Islet of Langerhans (tissue), 1 donor: ENCODE measurements around the gene ING5.

ENCODE experiments used
- FAIRE-seq: peaks from one replicate; lab custom pipeline; 2011; peaks lifted over from hg19 to GRCh38; lab: Jason Lieb, UNC

The ING5 gene

DNA sequence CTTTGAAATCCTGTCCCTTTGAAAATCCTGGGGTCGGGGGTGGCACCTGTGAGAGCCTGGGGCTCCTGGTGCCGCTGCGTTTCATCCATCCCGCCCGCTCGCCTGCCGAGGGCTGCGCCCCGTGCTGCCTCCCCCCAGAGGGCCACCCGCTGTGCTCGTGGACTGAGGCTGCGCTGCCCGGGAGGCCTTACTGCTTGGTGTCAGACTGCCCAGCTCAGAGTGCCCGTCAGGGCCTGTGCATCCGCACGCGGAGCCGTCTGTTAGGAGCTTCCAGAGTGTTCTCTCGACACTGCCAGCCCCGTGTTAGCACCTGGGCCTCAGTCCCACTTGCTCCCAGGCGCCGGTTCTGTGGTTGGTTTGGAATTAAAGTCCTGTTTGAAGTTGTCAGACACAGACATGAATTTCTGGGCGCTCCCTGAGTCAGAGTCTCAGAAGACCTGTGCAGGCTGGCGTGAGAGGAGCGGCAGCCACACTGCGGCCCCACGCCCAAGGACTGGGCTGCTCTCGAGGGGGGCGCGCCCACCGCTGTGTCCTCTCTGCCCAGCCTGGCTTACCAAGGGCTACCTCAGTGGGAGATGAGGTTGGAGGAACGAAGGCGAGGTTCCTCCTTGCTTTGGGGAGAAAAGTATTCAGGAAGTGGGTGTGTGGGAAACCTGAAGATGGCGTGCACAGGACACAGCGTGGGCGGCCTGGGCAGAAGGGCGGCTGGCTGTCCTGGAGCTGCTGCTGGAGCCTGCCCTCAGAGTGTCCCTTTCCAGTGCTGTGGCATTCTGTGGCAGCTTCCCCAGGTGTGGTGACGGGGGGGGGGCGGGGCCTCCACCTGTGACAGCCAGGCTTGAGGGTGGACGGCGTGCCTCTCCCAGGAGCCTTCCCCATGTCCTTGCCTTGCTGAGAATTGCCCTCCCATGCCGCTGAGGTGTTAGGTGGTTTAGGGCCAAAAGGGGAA is 29.3 kb upstream of the ING5 start:
- FAIRE-seq, result no peak

DNA sequence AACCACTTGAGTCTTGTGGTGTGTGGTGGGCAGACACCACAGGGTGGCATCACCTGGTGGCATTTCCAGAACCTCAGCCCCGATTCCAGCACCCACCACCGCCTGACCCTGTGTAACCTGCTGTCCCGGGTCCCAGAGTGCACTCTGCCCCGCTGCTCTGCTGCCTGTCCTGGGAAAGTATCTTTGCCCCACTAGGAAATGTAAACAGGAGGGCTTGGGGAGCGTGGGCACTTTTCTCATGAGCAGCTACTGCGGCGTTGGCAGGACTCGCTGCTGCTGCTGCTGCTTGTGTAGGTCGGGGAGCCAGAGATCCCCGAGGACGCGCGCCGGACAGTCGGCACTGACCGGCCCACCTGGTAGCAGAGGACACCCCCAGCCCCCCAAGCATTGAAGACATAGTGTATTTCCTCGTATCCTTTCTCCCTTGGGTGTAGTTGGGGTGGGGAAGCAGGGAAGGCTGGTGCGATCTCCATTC is 28.6 kb upstream of the ING5 start:
- no peak for FAIRE-seq

DNA sequence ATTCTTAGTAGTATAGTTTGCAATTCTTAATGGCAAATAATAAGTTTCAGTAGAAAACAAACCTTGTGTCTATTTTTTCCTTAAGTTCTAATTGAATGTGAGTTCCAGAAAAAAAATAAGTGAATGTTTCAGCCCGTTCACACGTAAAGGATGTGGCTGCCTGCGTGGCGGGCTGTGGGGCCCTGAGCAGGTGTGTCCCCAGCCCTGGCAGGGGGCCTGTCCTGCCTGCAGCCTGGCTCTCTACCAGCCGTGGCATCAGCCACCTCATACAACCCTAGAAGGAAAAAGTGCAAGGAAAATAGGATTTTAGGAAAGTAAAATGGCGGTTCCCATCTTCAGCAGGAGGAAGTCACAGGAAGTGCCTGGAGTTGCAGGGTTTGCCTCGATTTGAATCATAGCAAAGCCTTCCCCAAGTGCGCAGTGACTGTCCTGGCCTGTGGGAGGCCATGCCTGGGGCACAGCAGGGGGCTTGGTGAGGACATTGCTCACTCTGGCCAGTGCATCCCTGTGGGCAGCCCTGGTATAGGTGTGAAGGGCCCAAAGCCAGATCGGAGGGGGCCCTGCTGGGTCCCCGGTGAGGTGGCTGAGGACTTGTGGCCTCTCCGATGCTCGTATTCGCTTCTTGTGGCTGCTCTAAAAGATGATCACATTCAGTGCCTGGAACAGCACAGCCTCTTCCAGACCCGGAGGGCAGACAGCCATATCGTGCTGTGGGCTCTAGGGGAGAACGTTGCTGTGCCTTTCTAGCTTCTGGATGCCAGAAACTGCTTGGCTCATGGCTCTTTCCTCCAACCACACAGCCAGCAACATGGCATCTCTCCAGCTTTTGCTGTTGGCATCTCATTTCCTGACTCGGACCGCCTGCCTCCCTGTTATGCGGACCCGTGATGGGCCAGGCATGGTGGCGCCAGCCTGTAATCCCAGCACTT is 27.8 kb upstream of the ING5 start:
- no peak for FAIRE-seq

DNA sequence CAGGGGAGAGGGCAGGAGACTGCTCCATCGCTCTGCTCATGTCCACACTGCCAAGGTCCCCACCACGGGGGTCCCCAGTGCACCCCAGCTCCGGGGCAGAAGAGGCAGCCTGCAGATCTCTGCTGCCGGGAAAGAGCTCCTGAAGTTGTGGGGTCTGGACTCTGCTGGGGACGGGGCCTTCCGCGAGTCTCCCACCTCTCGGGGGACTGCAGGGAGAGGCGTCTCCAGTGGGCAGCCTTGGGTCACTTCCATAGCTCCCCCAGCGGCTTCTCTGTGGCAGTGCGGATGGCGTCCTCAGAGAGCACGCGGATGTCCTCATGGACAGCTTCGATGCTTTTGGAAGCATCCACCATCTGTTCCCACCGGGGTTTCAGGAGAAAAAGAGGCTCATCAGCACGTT is 26.0 kb upstream of the ING5 start:
- FAIRE-seq, result no peak

DNA sequence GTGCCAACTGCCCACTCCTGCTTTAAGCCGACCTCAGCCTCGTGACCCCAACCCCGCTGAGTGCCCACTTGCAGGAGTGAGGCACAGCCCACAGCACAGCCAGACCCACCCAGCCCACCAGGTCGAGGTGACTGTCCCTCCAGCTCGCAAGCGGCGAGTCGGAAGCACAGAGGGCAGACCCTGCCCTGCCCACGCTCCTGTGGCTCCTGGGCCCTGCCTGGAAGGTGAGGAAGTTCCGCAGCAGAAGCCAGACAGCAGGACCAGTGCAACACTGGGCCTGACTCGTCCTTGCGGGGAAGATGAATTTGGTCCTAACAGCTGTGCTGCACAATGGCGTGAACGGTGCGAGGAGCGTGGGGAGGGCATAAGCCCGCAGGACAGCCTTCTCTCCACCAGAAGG is 25.2 kb upstream of the ING5 start:
- FAIRE-seq, result no peak

DNA sequence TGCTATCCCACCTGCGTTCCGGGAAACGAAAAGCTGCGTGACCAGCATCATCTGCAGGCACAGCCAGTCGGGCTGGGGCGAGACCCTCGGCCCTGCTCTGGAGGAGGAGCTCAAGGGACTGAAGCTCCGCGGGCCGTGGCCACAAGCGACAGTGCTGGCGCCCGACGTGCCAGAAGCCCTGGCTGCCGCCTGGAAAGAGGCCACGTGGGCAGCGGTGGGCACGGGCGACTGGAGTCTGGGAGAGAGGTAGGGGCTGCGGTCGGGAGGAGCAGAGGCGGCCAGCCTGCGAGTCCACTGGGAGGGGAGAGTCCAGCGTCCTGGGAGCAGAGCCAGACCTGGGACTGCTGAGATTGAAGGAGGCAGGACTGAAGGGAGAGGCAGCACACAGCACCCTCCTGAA is 24.4 kb upstream of the ING5 start:
- no peak for FAIRE-seq

DNA sequence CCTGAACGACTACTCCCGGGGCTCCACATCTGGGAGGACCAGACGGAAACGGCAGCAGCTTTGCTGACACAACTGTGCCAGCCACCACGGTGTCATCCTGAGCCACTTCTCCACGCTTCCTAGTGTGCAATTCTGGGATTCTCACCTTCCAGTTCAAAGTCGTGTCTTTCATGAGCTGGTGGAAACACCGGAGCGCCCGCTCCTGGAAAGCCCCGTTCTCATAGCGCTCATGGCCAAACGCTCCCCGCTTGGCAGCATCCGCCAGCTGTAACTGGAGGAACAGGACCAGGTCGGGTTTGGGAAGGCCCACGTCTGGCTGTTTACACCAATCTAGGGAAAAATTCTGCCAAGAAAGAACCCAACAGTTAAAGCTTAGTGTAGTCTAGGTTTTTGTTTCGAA is 23.5 kb upstream of the ING5 start:
- FAIRE-seq, result no peak

DNA sequence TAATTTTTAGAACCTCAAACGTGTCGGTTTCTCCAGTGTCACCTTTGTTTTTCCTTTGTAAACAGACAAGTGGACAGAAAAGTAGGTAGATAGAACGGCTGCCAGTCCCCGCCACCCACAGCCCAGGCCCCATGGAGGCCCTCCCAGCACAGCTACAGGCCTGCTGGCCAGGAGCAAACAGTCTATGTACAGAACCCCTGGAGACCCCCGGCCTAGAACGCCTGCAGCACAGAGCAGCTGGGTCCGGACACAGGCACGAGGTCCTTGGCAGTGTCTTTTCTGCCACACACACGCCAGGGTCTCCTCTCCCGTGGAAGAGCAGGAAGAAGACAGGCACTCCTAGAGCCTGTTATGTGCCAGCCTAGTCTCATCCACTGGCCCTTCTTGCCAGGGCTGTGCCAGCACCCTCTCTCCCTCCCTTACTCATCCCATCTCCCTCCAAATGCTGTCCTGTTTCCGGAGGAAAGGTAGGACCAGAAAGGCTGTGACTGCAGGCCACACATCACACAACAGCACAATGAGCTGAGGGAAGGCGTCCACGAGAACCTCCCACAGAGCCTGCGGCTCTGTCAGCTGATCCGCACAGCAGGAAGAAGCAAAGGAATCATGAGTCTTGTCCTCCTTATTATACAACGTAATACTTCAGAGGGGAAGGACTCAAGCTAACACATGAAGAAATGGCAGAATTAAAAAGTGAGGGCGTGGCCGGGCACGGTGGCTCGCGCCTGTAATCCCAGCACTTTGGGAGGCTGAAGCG is 22.9 kb upstream of the ING5 start:
- FAIRE-seq, result no peak

DNA sequence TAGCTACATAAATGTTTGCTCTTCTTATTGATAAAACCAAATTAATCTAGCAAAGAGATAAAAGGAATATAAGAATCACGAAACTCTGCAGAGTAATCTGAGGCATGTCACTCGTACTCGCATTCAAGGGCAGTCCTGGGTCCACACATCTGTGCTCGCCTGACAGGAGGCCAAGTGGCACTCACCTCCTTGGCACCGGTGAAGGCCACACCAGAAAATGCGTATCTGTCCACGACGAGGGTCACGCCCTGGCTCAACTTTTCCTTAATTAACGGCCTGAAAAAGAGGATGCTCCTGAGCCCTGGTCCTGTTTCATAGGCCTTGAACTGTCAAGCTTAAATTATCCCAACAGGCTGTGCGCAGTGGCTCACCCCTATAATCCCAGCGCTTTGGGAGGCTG is 21.8 kb upstream of the ING5 start:
- FAIRE-seq, result no peak

DNA sequence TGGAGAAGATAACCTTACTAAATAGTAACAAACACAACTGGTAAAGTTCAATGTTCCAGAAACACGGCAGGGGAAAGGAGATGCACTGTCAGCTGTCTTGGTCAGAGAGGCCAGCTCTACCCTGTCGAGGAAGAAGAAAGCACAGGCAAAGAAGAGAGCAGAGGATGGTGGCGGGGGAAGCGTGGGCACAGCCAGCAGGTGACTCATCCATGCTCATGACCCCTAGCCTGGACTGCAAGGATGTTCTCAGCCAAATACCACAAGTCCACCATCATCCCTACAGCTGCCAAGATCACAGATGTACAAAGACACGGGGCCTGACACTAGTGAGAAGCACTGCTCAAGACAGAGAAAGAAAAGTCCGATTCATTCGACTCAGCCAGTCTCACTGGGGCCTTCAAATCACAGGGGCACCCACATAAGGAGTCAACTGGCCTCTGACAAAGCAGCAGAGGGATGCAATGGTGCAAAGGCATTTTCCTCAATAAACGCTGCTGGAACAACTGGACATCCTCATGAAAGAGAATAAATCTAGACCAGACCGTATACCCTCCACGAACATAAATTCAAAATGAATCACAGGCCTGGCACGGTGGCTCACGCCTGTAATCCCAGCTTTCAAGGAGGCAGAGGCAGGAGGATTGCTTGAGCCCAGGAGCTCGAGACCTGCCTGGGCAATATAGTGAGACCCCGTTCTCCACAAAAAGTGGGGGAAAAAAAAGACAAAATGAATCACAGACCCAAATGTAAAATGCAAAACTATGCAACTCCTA is 20.8 kb upstream of the ING5 start:
- no peak for FAIRE-seq

DNA sequence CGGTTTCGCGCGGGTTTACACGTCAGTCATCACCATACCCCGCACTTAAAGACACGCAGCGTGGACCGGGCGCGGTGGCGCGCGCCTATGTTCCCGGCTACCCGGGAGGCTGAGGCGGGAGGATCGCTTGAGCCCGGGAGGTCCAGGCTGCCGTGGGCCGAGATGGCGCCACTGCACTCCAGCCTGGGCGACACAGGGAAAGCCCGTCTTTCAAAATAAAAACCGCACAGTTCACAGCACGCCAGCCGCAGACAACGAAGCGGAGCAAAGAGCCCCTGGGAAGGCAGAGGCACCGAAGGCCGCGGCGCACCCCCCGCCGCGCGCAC is 15.6 kb upstream of the ING5 start:
- no peak for FAIRE-seq

DNA sequence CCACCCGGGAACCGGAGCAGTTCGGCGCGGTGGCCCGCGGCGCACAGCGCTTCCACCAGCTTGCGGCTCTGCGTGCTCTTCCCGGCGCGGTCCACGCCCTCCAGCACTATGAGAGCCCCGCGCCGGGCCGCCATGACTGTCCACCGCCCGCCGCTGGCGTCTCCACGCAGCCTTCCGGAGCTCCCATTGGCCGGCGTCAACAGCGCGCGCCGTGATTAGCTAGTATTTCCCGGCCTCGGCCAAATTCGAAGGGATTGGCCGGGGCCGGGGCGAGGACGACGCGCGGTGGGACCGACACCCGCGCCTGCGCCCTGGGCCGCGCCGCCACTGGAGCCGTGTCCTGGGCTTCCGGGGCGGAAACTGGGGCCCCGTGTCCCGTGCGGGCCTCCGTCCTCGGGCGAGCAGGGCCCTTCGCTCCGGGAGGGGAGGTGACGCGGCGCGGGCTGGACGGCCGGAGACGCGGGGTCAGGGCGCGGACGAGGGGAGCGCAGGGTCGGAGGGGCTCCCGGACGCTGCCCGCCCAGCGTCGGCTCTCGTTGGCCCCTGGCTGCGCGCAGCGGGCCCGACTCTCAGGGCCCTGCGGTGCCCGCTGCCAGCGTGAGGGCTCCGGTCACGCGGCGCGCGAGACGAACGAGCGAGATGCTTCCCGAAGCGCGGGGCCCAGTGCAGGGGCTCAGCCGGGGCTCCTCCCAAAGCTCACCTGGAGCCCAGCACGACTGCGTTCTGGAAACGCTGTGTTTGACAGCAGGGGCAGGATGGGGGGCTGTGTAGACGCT is 15.0 kb upstream of the ING5 start, which contains the start of gene DTYMK:
TSS of gene DTYMK (minus strand) at position 166 of the 776 bp plus-strand sequence. CDS start at position 134, 32 bp downstream.
- no peak for FAIRE-seq

DNA sequence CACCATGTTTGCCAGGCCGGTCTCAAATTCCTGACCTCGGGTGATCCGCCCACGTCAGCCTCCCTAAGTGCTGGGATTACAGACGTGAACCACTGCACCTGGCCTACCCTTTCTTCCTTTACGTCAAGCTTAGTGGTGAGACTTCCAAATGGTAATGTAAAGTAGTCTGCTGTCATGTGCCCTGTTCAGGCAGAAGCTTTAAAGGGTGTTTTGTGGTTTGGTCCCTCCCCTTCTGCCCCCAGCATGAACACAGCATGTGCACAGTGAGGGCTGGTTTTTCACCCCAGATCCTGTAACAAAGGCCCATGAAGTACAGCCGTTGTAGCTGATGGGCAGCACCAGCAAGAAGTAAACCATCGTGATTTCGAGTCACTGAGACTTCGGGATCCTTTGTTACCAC is 12.5 kb upstream of the ING5 start:
- no peak for FAIRE-seq

DNA sequence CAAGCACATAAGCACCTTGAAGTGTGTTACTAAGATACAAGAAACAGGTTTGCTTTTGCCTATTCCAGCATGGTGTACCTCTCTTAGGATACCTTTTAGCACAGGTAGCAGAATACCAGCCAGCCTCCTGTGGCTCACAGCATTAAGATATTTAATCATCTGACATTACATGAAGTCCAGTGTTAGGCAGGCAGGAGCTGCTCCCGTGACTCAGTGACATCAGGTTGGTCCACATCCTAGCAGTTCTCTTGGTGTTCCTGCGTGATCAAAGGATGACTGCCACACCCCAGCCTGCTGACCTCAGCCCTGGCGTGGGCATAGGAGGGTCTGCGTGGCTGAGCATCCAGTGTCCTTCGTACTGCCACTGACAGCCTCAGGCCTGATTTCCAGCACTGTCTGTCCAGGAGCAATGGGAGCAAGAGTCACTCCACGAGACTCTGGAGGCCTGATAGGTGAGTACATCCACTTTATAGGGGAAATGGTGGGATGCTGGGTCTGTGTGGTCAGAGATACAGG is 11.6 kb upstream of the ING5 start:
- no peak for FAIRE-seq

DNA sequence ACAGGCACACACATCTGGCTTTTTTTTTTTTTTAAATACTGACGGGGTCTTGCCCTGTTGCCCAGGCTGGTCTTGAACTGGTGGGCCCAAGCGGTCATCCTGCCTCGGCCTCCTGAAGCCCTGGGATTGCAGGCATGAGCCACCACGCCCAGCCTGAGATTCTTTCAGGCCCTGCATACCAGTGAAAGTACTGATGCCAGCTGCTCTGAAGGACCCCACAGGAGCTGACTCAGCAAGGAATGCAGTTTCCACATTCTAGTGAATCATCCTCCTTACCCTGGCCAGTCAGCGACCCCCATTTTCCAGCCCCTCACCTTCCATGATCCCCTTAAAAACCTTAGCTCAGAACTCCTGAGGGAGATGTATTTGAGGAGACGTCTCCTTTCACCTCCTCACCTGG is 9.4 kb upstream of the ING5 start:
- no peak for FAIRE-seq

DNA sequence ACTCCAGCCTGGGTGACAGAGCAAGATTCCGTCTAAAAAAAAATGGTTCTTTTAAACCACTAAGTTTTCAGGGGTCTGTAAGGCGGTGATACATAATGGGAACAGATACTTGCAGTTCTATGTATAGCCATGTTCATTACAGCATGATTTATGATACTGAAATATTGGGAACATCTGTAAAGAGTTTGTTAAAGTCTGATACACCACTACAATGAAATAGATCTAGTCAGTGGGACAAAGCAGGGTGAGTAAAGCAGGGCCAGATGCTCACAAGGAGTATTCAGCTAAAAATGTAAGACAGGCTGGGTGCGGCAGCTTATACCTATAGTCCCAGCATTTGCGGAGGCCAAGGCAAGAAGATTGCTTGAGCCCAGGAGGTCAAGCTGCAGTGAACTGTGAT is 6.2 kb upstream of the ING5 start:
- FAIRE-seq, result no peak

DNA sequence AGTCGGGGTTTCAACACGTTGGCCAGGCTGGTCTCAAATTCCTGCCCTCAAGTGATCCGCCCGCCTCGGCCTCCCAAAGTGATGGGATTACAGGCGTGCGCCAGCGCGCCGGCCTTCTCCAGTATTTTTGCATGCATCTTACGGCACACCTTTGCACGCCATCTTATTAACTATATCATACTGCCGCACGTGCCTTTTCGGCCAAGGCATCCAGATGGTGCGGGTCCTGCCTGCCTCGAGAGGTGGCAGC is 765 bp upstream of the ING5 start:
- FAIRE-seq, result no peak

DNA sequence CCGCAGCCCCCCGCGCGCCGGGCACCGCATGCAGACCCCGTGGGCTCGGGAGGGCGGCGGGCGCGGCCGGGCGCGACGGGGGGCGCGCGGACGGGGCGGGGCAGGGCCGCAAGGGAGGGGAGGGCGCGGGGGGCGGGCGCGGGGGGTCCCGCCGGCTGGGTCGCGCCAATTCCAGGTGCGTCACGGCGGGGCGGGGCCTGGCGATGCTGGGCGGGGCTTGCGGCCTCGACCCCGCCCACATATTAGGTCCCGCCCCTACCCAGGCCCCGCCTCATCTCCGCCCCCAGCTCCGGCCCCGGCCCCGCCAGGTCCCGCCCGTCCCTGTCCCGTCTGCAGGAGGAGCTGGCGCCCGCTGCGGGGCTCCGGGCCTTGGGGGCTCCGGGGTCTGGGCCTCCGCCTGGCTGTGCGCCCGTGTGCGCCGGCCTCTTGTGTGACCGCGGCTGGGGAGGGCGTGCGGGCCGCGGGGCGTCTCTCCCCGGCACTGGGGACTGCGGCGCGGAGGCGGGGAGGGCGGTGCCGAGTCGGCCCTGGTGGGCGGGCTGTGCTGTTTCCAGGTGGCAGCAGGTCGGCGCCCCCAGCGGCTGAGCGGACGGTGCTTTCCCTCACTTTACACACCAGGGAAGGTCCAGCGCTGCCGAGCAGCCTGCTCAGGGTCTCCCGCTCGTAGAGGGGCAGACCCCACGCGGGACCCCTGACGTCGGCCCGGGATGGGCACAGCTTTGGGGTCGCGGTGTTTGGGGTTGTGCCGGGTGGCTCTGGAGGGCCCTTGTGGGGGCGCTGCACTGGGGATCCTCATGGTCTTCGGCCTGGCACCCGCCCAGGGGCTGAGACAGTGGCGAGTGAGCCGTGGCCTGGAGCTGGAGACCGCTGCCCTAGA is 554 bp downstream of the ING5 start:
- no peak for FAIRE-seq

DNA sequence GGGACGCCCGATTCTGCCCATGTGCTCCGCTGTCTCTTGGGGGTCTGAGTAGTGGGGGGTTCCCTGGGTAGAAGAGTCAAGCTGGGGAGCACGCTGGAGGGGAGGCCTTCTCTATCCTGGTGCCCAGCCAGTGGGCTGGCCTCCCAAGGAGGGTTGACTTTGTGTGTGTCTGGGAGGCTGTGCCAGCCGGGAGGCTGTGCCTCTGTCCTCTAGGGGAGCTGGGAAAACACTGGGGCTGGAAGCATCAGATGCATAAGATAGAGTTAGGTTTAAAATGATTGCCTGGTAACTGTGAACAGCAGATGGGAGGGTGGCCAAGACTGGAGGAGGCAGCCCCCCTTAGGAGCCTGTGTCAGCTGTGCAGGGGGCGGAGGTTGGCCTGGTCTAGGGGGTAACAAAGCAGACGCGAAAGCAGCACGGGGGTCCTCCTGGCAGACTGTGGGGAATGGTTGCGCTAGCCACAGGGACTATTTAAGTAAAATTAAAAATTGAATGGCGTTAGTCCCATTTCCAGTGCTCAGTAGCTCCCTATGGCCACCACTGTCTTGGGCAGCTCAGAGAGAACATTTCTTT is 1.3 kb downstream of the ING5 start:
- FAIRE-seq, result no peak

DNA sequence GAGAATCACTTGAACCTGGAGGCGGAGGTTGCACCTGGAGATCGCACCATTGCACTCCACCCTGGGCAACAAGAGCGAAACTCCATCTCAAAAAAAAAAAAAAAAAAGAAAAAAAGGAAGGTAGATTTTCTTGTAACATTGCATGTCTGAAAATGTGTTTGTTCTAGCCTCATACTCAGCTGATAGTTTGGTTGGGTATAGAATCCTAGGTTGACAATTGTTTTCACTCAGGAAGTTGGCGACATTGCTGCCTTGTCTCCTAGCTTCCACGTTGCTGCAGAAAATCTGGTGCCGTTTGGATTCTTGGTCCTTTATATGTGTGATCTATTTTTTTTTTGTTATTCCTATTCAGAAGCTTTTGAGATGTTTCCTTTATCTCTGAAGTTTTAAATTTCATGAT is 4.7 kb downstream of the ING5 start:
- no peak for FAIRE-seq
